SW 1271 (cell line): Measurements from ENCODE around the gene HMCES.
"Not testable (repeated sequence)": the region's sequence is repeated elsewhere in the genome, so short reads cannot be mapped to it uniquely, and the experiment has no call there.

Experiments used
- DNase-seq, 2 experiments: peaks; one replicate each; lab custom pipeline; 2025; lab: John Stamatoyannopoulos, UW

HMCES gene

GRCh38 chr3:129320825-129321487 lies 42.3 kb downstream of the HMCES start:
- DNase-seq: no peak

DNA sequence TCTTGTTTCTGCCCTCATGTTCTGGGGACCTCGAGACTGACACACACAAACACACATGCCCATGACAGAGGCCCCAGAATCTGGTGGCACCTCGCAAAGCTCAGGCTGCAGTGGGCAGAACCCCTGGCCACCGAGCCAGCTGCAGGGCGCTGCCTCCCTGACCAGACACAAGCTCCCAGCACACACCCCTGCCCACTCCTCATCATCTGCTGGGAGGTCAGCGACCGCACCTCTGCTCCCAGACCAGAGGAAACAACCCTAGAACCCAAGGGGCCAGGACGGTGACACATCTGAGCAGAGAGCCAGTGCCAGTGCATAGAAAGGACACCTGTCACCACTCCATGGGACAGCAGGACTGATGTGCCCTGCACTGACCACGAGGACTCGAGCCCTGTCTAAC lies 43.2 kb downstream of the HMCES start:
- no peak for DNase-seq

GRCh38 chr3:129323651-129324294 lies 45.1 kb downstream of the HMCES start:
- no peak for DNase-seq

DNA sequence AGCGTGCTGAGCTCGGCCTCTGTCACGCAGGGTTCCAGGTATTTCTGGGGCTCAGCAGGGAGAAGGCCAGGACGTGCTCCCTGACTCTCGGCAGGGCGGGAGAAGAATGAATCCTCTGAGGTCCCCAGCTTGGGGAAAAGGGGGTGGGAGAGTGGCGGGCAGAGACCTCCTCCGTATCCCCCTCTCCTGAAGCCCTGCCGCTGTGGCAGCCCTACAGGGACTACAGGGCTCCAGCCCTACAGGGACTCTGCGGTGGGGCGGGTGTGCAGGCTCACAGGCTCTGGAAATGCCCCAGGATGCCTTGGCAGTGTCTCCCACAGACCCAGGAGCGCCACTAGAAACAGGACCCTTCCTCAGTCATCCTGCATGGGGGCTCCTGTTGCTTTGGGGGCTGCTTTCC lies 46.2 kb downstream of the HMCES start:
- DNase-seq: no peak

GRCh38 chr3:129325383-129325782 lies 46.7 kb downstream of the HMCES start:
- no peak for DNase-seq

DNA sequence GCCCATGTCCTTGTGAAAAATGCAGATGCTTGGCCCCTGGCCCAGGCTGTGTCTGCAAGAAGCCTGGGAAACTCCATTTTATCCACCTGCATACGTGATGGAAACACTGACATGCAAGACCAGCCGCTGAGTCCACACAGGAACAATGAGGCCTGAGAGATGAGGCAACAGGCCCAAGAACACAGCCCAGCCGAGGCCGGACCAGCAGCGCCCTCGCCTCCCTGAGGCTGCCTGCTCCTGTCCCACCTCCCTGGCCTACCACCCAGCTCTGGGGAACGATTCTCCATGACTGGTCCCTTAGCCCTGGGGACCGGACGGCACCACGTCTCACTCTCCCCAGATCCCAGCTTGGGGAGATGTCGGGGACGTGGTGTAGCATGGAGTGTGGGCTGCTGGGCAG lies 47.5 kb downstream of the HMCES start:
- no peak for DNase-seq

DNA sequence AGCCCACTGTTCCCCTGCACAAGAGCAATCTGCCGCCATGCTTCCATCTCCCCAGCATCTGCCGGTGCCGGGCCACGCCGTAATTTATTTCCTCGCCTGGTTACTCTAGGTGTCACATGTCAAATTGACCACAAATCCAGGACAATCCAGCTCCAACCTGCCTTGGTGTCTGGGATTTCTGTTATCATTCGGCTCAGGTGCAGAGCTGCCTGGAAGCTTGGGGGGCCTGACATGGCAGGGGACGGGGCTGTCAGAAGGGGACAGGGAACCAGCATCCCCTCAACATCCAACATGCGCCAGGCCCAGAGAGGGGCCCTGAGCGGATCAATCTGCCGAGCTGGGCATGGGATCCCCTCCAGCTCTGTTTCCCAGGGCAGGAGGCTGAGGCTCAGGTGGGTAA lies 47.9 kb downstream of the HMCES start:
- no peak for DNase-seq

DNA sequence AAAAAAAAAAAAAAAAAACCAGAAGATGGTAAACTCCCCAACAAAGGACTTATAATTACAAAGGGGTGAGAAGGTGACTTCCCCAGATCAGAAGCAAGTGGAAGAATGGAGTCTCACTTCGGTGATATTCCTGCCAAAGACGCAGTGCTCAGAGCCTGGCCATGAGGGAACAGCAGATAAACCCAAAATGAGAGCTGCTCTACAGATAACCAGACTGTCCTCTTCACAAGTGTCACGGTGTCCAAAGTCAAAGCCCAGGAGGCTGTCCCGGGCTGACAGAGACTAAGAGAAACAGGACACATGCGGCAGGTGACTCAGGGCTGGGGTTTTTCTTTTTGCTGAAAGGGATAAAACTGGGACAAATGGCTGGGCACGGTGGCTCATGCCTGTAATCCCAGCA lies 48.8 kb downstream of the HMCES start:
- DNase-seq: no peak

DNA sequence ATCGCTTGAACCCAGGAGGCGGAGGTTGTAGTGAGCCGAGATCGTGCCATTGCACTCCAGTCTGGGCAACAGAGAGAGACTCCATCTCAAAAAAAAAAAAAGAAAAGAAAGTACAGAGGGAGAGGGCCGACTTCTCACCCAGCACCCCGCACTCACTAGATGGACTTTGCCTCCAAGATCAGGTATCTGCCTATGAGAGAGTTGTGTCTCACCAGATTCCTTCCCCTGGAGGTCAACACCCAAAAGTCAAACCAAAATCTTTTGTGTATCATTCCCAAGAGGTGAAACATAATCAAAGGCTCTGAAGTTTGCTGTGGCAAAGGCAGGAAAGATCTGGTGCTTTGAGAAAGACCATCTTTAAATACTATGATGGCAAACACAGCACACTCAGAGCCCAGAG lies 51.2 kb downstream of the HMCES start:
- DNase-seq: no peak

DNA sequence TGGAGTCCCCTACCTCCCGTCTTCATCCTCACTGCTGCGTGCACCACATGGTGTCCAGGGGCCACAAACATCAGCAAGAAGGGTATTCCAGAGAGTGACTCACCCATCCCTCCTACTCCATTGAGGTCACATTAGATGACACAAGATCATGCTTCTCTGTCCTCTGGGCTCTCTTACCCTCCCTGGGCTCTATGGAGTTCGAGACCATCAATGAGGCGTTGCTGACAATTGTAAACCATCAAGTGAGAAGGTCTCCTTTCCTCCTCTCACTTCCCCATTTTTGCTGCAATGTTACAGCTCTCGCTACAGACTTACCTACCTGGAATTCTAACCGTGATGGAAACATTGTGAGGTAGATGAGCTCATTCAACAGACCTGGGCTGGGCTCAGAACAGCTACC lies 51.7 kb downstream of the HMCES start:
- DNase-seq: no peak

- DNase-seq: no peak
Measured at GRCh38 chr3:129333891-129334290, 55.2 kb downstream of the HMCES start.

GRCh38 chr3:129336093-129336706 lies 57.5 kb downstream of the HMCES start:
- DNase-seq: no peak

DNA sequence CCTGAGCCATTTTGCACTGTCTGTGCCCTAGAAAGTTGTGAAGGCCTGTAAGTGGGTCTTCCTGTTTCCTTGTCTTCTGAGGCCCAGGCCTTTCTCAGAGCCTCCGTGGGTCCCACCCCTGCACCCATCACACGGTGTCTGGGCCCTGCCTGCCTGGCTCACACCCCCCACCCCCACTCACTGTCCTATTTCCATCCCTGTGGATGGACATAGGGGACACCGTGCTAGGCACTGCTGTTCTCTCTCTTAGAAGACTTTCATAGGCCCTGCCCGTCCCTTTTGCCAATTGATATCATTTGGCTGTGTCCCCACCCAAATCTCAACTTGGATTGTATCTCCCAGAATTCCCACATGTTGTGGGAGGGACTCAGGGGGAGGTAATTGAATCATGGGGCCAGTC lies 59.0 kb downstream of the HMCES start:
- not testable (repeated sequence) for DNase-seq

DNA sequence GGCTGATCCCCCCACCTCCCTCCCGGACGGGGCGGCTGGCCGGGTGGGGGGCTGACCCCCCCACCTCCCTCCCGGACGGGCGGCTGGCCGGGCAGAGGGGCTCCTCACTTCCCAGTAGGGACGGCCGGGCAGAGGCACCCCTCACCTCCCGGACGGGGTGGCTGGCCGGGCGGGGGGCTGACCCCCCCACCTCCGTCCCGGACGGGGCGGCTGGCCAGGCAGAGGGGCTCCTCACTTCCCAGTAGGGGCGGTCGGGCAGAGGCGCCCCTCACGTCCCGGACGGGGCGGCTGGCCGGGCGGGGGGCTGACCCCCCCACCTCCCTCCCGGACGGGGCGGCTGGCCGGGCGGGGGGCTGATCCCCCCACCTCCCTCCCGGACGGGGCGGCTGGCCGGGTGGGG lies 60.5 kb downstream of the HMCES start:
- not testable (repeated sequence) for DNase-seq

DNA sequence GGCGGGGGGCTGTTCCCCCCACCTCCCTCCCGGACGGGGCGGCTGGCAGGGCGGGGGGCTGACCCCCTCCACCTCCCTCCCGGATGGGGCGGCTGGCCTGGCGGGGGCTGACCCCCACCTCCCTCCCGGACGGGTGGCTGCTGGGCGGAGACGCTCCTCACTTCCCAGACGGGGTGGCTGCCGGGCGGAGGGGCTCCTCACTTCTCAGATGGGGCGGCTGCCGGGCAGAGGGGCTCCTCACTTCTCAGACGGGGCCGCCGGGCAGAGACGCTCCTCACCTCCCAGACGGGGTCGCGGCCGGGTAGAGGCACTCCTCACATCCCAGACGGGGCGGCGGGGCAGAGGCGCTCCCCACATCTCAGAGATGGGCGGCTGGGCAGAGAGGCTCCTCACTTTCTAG lies 61.2 kb downstream of the HMCES start:
- not testable (repeated sequence) for DNase-seq

- no peak for DNase-seq
Measured at GRCh38 chr3:129341331-129342141, 62.9 kb downstream of the HMCES start.

DNA sequence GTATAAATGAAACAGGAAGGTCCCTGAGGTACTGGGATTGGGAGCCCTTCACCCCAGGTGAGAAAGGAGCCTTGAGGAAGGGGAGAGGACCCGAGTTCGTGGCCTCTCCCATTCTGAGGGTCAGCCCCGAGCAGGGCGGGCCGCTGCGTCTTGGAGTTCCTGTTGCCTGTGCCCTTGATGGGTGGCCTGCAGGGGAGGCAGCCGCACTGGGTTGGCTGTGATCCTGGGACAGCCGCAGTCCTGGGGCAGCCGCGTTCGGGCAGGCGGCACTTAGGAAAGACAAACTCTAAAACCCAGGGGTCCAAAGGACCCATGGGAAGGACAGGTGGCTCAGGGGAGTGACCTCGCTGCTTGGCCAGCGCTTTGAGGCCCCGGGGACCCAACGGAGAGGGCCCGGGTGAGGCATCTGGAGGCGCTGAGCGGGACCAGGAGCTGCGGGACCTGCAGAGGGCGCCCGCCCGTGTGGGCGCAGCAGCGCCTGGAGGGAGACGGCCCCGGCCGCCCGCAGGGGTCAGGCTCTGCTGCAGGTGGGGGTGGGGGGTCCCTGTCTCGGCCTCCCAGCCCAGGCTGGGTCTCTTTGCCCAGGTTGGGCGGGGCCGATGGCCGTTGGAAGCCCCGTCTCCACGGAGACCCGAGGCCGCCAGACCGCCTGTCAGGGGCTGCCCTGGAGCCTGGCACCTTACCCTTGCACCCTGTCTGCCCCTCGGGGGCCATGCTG lies 65.1 kb downstream of the HMCES start:
- DNase-seq: no peak

DNA sequence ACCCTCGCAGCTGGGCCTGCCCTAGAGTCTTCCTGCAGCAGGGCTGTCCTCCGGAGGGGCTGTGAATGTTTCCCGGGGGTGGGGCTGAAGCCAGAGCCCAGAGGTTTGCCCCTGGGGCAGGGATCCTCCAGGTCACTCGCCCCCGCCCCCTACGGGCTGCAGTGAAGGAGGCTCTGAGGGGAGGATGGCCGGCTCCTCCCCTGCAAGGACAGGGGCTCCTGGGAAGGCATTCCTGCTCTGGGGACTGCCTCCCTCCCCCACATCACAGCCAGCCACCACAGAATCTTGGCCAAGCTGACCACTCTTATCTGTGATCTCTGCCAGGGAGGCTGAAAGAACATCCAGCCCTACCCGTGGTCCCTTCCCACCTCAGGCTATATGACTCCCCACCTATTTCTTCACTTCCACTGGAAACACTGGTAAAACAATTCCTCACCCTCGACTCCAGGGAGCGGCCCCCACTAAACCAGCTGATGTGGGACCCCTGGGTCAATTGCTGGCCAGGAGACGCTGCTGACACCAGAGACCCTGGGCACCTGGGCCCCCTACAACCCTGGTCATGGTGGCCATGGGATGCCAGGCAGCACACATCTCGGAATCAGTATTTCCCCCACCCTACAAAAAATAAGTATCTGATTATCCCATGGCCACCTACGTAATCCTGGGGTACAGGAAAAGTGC lies 66.0 kb downstream of the HMCES start:
- no peak for DNase-seq

- DNase-seq: no peak
Measured at GRCh38 chr3:129345281-129345680, 66.6 kb downstream of the HMCES start.

- DNase-seq: no peak
Measured at GRCh38 chr3:129345971-129346370, 67.3 kb downstream of the HMCES start.

DNA sequence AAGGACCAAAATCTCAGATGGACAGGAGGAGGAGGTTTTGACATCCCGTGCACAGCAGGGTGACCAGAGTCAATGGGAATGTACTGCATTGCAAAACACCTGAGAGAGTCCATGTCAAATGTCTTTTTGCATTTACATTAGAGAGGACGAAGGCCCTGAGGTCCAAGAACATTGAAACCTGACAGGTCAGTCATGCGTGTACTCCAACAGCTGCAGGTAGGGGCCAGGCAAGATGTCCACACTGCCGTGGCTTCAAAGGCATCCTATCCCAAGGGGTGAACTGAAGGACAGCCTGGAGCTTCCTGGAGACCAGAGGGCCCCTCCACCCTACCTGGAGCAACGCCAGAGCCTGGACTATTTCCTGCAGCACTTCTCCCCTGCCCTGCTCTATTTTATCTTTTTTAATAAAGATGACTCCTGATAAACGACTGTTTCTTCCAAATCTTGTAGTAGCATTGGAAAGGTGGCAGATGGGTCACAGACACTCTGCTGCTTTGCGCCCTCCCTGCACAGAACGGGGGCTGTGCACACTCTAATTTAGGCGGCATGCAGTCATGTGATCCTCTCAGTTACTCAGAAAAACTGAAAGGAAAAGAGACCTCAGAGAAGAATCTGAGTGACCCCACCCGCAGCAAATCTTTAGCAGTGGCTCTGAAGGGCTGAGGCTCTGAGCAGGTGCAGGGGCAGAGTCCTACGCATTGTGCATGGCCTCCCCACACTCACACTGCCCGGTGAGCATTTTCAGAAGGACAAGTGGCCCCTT lies 68.2 kb downstream of the HMCES start:
- no peak for DNase-seq
